ENCODE results near the gene PRMT2.

GRCh38 chr21:46598581-46599572 lies 36.6 kb upstream of the PRMT2 start:
- TF ChIP-seq TAF1 (IDR thresholded peaks at IDR 0.05; ENCODE audit: low read depth) (no peak), EP300 (IDR thresholded peaks at IDR 0.05; ENCODE audit: borderline replicate concordance) (no peak), YY1 (IDR thresholded peaks at IDR 0.05; ENCODE audit: low read depth) (no peak), REST (IDR thresholded peaks at IDR 0.05; ENCODE audit: low read depth) (no peak), RAD21 (IDR thresholded peaks at IDR 0.05; ENCODE audit: low read depth) (no peak), NFIC (IDR thresholded peaks at IDR 0.05) (no peak), CEBPB (IDR thresholded peaks at IDR 0.05) (no peak), CREB1 (IDR thresholded peaks at IDR 0.05; ENCODE audit: low read depth) (no peak)
- TF ChIP-seq, protein P1, sequence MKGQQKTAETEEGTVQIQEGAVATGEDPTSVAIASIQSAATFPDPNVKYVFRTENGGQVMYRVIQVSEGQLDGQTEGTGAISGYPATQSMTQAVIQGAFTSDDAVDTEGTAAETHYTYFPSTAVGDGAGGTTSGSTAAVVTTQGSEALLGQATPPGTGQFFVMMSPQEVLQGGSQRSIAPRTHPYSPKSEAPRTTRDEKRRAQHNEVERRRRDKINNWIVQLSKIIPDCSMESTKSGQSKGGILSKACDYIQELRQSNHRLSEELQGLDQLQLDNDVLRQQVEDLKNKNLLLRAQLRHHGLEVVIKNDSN (IDR thresholded peaks at IDR 0.05): no peak
